GM21529 (cell line): Measurements from ENCODE around the gene ZNF124.
"Not testable (repeated sequence)": the region's sequence is repeated elsewhere in the genome, so short reads cannot be mapped to it uniquely, and the experiment has no call there.

ENCODE experiments used
- ATAC-seq: cut with Tn5 transposase; IDR thresholded peaks from one replicate; pipeline ENCODE4 v1.9.1; 2021; ENCODE audit not compliant: unreplicated experiment

The ZNF124 gene

GRCh38 chr1:247171875-247172563 is at the start of gene ZNF124:
Gene ZNF124 (minus strand): TSS chr1:247172020. CDS start chr1:247171877, 143 bp downstream.
- ATAC-seq = peak; percentile 98

DNA sequence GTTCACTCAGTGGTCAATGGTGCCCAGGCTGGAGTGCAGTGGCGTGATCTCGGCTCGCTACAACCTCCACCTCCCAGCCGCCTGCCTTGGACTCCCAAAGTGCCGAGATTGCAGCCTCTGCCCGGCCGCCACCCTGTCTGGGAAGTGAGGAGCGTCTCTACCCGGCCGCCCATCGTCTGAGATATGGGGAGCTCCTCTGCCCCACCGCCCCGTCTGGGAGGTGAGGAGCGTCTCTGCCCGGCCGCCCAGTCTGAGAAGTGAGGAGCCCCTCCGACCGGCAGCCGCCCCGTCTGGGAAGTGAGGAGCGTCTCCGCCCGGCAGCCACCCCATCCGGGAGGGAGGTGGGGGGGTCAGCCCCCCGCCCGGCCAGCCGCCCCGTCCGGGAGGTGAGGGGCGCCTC is 48.5 kb upstream of the ZNF124 start:
- ATAC-seq = not testable (repeated sequence)

- ATAC-seq = no peak
Measured at GRCh38 chr1:247218121-247218651, 46.4 kb upstream of the ZNF124 start.

DNA sequence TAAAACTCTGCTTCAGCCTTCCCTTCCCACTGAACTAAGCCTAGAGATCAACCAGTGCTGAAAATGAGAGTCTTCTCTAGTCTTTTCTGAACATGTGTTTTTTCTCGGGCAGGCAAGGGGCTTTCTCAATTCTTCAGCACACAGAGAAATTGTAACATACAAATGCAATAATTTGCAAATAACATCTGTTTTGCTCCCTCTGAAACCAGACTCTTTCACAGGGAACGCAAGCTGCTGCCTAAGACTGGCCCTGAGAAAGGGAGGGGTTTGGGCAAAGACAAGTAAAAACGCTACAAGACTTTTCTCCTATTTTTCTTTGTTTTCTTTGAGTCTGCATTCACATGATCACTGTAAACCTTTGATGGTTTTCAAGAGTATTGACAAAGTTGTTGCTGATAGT is 44.4 kb upstream of the ZNF124 start:
- ATAC-seq = no peak

DNA sequence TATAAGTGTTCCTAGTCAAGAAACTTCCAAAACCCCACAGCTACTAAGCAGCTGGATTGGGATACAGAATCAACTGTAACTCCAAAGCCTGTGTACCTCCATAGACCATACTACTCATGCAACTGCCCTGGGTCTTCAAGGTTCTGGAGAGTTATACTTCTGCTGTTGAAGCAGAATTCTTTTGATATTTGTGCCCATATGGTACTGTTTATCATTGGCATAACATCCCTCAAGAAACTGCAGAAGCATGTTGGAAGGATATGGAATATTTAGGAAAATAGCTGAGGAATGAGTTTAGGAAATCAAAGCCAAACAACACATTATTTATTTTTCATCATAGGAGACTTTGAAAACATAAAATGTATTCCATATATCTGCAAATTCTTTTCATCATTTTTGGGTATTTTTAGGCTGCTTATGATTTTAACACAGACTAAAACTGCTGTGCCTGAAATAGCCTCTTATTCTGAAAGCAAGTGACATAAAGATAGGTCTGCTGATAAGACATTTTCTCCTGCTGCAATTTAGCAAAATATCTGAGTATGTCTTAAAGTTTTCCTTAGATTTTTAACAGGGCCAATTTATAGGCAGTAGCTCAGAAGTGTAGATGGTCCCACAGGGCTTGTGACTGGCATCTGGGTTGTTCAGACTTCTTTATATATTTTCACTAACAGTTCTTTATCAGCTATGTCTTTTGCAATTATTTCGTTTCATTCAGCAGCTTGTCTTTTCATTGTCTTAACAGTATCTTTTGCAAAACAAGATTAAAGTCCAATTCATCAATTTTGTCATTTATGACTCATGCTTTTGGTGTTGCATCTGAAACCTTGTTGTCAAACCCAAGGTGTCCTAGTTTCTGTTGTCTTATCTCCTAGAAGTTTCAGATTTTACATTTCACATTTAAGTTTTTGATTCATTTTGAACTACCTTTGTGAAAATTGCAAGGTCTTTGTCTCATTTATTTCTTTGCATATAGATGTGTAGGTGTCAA is 41.1 kb upstream of the ZNF124 start:
- no peak for ATAC-seq

DNA sequence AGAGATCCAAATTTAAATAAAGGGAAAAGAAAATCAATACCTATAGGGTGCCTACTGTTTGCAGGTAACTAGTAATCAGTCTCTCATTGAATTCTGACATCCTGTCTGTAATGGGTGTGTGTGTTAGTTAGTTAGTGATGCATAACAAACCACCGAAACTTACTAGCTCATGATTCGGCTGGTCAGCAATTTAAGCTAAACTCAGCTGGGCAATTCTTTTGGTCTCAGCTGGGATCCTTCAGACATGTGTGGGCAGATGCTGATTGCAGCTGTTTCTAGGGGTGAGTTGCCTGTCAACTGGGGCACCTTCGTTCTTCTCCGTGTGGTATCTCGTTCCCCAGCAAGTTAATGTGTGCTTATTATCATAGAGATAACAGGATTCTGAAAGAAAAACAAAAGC is 40.2 kb upstream of the ZNF124 start:
- peak; percentile 49 for ATAC-seq

DNA sequence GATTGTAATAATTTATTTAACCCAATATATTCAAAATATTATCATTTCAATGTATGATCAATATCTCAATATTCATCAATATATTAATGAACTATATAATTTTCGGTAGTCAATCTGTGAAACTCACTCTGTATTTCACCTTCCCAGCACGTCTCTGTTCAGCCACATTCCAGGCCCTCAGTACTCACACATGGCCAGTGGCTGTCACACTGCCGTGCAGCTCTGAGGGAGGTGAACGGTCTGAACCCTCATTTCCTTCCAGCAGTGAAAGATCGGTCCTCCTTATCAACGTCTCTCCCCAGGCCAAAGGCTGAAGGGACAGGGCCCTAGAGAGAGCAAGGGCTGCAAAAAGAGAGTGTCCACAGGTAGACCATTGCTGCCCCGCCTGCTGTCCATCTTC is 39.5 kb upstream of the ZNF124 start:
- no peak for ATAC-seq

DNA sequence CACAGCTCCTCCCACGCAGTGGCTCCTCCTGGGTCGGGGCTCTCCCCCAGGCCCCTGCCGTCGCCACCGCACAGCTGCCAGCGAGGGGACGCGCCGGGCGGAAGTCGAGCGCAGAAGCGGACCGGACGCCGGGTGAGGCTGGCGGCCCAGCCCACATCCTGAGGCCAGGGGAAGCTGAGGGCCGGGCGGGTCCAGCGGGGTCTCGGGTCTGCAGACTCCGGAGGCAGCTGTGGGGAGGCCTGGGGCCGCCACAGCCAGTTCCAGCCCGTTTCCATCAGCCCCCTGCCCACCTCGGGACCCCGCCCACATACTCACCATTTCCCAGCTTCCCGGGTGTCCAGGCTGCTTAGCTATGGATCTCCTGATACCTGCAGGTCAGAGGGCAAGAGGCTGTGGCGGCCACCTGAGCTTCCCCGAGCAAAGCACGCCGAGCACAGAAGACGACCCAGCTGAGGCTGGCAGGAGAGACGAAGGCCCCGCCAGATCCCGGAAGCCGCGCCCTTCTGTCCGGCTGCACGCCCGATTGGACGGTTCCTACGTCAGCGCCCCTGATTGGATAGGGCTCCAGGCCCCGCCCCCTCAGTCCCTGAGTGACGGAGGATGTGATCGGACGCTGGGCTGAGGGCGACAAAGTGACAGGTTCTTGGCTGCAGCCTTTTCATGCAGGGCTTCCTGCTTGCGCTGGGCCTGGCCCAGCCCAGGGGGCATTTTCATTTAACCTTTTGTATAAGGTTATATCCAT is 38.7 kb upstream of the ZNF124 start:
- peak; percentile 90 for ATAC-seq

DNA sequence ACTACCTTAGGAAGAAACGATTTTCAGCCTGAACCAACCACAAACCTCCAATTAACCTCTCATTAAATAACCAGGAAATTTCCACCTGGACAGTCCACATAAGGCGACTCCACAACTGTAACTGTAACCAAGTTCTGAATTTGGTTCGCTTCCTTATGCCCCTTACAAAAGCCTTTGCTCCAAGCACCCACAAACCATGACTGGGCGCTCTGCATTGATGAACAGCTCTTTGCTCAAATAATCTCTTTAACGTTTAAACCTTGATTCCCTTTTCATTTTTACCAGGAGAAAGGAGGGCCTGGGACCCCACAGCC is 38.2 kb upstream of the ZNF124 start:
- peak; percentile 7 for ATAC-seq

DNA sequence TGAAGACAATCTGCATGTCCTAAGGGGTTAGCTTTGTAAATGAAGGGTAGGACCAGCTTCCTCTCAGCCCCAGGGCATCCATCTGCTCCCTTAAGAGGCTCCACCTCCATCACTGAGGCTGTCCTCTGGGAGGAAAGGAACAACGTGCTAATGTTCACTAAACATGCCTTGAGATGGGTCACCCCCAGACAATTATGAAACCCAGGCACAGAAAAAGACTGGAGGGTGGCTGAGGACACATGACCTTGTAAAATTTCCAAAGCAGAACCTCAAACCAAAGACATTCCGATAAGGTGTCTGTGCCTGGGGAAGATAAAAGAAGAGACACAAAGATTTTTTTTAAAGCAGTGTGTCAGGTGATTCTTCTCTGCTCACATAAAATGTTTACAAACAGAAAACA is 37.6 kb upstream of the ZNF124 start:
- no peak for ATAC-seq

- ATAC-seq = no peak
Measured at GRCh38 chr1:247204177-247204647, 32.4 kb upstream of the ZNF124 start.

GRCh38 chr1:247198781-247199180 is 27.0 kb upstream of the ZNF124 start:
- ATAC-seq = no peak

- no peak for ATAC-seq
Measured at GRCh38 chr1:247193958-247194357, 22.1 kb upstream of the ZNF124 start.

DNA sequence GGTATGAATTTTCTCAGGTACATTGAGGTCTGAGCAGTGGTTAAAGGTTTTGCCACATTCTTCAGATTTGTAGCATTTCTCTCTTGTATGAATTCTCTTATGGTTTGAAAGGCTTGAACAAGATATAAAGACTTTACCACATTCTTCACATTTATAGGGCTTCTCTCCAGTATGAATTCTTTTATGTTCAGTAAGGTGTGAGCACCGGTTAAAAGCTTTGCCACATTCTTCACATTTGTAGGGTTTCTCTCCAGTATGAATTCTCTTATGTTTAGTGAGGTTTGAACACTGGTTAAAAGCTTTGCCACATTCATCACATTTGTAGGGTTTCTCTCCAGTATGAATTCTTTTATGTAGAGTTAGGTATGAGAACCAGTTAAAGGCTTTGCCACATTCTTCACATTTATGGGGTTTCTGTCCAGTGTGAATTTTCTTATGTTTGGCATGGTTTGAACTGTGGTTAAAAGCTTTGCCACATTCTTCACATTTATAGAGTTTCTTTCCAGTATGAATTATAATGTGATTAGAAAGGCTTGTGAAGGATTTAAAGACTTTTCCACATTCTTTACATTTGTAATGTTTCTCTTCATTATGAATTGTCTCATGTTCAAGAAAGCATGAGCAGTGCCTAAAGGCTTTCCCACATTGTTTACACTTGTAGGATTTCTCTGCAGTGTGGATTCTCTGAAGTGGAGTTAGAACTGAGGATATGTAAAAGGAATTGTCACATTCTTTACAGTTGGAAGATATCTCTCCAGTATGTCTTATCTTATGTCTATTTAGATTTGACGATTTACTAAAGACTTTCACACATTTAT is 18.4 kb upstream of the ZNF124 start:
- ATAC-seq = no peak

- no peak for ATAC-seq
Measured at GRCh38 chr1:247185667-247186066, 13.8 kb upstream of the ZNF124 start.

GRCh38 chr1:247184254-247184653 is 12.4 kb upstream of the ZNF124 start:
- no peak for ATAC-seq

DNA sequence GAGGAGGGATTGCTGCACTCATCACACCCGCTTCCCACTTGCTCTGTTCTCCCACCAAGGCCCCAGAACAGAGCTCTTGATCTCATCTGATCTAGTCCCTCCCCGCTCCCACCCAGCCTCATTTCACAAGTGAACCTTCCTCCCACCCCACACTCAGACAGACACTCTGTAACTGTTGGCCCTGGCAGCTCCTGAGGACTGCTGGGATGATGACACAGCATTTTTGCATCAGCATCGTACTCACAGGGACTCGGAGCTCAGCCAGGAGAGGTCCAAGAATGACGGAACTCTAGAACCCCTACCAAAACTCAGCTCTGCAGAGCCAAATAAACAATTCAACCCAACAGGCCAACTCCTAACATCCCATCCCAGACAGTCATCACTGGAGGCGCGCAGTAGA is 11.2 kb upstream of the ZNF124 start:
- no peak for ATAC-seq

DNA sequence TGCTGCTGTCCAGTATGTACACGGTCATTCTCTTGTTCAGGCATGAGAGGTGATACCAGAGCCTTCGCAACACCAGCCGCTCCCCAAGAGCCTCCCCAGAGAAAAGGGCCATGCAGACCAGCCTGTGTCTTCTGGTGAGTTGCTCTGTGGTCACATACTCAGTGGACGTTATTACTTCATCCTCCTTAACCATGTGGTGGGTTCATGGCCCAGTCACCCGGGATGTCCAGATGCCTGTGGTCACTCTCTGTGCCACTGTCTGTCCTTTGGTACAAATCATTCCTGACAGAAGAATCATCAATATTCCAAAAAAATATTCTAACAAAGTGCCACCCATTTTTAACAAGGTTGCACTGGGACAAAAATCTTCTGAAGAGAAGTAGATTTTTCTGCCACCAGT is 8.8 kb upstream of the ZNF124 start:
- ATAC-seq = no peak

- ATAC-seq = no peak
Measured at GRCh38 chr1:247177755-247178154, 5.9 kb upstream of the ZNF124 start.

GRCh38 chr1:247175458-247175857 is 3.6 kb upstream of the ZNF124 start:
- ATAC-seq = no peak
